Activated CD4-positive, CD25-positive, alpha-beta regulatory T cell treated with anti-CD3 and anti-CD28 coated beads, Interleukin-2, amount 50 U/mL, for 24 hours (primary cell): ENCODE measurements around the gene NFIC.
A peak's percentile ranks its signal among the peaks of the same experiment; 100 is the strongest.

Experiments used
- ATAC-seq, 2 donors: fragments of 150-1000 bp; cut with Tn5 transposase; one replicate each; pipeline ENCODE4 v1.10.0; 2021; ENCODE audit warnings: mild to moderate bottlenecking in 1 of 2, moderate library complexity in 1 of 2

The NFIC gene

GRCh38 chr19:3513229-3514140 is 147.1 kb downstream of the NFIC start:
- no peak for ATAC-seq

- ATAC-seq: no peak
Observed at GRCh38 chr19:3514930-3515329, 148.5 kb downstream of the NFIC start.

- ATAC-seq: no peak
Observed at GRCh38 chr19:3515891-3516422, 149.6 kb downstream of the NFIC start.

- peak in 1 of 2 donors; percentile 45 for ATAC-seq
Observed at GRCh38 chr19:3516675-3517207, 150.4 kb downstream of the NFIC start.

GRCh38 chr19:3517638-3518037 is 151.3 kb downstream of the NFIC start:
- ATAC-seq: no peak

GRCh38 chr19:3518255-3518654 is 151.9 kb downstream of the NFIC start:
- ATAC-seq: no peak

GRCh38 chr19:3518659-3519058 is 152.3 kb downstream of the NFIC start:
- no peak for ATAC-seq
